MCF 10A (cell line): Measurements from ENCODE around the gene UQCC5. TPM values are rescaled to one million over a fixed set of nuclear protein-coding genes. Genes with fewer than 3 reads are reported as not detected.

Source experiments
- BruUV-seq: library from RNA; stranded (reverse); fragments of 400-500 nt; replicated peaks from 2 replicates; lab custom pipeline; 2021; lab: Mats Ljungman, UMichigan
- CTCF ChIA-PET: fragments of 300-600 bp; sonication (Branson Sonifier 250); formaldehyde crosslinking; extraction: SDS; loops from one replicate; lab custom pipeline; 2021; ENCODE audit warnings: antibody characterized with exemption, inconsistent platforms; lab: Yijun Ruan, JAX
- POLR2A ChIA-PET: fragments of 300-600, 350-650 bp; sonication (Branson Sonifier 250); formaldehyde crosslinking; extraction: SDS; loops from one replicate; lab custom pipeline; 2020; ENCODE audit warnings: antibody characterized with exemption, inconsistent platforms; lab: Yijun Ruan, JAX
- DNase-seq: peaks from one replicate; pipeline ENCODE4 v3.0.0-alpha.2; 2018; ENCODE audit not compliant: unreplicated experiment
- H3K27ac Mint-ChIP-seq: one replicate; pipeline ENCODE4 v1.8.0; 2022; ENCODE audit warnings: mild to moderate bottlenecking, low read depth, mixed read lengths; ENCODE audit not compliant: unreplicated experiment
- H3K27me3 Mint-ChIP-seq: one replicate; pipeline ENCODE4 v1.8.0; 2022; ENCODE audit warnings: mixed read lengths; ENCODE audit not compliant: insufficient read depth, unreplicated experiment
- H3K36me3 Mint-ChIP-seq: one replicate; pipeline ENCODE4 v1.8.0; 2022; ENCODE audit warnings: mild to moderate bottlenecking, moderate library complexity, mixed read lengths; ENCODE audit not compliant: insufficient read depth, unreplicated experiment
- H3K4me1 Mint-ChIP-seq: one replicate; pipeline ENCODE4 v1.8.0; 2022; ENCODE audit warnings: mixed read lengths; ENCODE audit not compliant: insufficient read depth, unreplicated experiment
- H3K4me3 Mint-ChIP-seq: one replicate; pipeline ENCODE4 v1.8.0; 2022; ENCODE audit warnings: mild to moderate bottlenecking, moderate library complexity, mixed read lengths; ENCODE audit not compliant: unreplicated experiment
- H3K9me3 Mint-ChIP-seq: one replicate; pipeline ENCODE4 v1.8.0; 2022; ENCODE audit warnings: mixed read lengths; ENCODE audit not compliant: unreplicated experiment
- intact Hi-C: fragments of 100-400 bp; cut with micrococcal nuclease; formaldehyde crosslinking; loops from 2 replicates; pipeline ENCODE4 v1.14.1; 2022
- total RNA-seq: library from RNA; stranded (reverse); gene quantifications from 2 replicates; pipeline ENCODE4 v1.2.3, GENCODE V29; 2022
- TF ChIP-seq, protein P1 (sequence below): fragments of 200-600 bp; IDR thresholded peaks from one replicate; pipeline ENCODE4 v1.8.0; 2022; ENCODE audit warnings: antibody characterized with exemption, mild to moderate bottlenecking; ENCODE audit not compliant: unreplicated experiment

Gene UQCC5
- total RNA-seq, 1 experiment from 2014 or later, result 22.6 TPM

DNA sequence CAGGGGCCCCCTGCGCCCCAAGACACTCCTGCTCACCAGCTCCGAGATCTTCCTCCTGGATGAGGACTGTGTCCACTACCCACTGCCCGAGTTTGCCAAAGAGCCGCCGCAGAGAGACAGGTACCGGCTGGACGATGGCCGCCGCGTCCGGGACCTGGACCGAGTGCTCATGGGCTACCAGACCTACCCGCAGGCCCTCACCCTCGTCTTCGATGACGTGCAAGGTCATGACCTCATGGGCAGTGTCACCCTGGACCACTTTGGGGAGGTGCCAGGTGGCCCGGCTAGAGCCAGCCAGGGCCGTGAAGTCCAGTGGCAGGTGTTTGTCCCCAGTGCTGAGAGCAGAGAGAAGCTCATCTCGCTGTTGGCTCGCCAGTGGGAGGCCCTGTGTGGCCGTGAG, 44.3 kb upstream of the UQCC5 start:
- no peak overlapping the region for H3K4me3 Mint-ChIP-seq
- peaks cover 38% of the 10 kb centered on the region for H3K36me3 Mint-ChIP-seq
- ChIA-PET POLR2A (no interaction called here), CTCF (interaction anchor here (0.6 to 1.2 kb wide), 3 partner anchors 33 to 65 kb away, joined by 3 read pairs; no protein-coding TSS in a partner anchor)
- H3K4me1 Mint-ChIP-seq, result no peaks in the 10 kb centered on the region
- H3K27ac Mint-ChIP-seq, result no peak overlapping the region
- H3K27me3 Mint-ChIP-seq, result no peaks in the 10 kb centered on the region
- intact Hi-C loops, result no loop called here
- DNase-seq, result no peak
- H3K9me3 Mint-ChIP-seq, result no peaks in the 10 kb centered on the region
- BruUV-seq, result no TSS peak
- TF ChIP-seq, protein P1, sequence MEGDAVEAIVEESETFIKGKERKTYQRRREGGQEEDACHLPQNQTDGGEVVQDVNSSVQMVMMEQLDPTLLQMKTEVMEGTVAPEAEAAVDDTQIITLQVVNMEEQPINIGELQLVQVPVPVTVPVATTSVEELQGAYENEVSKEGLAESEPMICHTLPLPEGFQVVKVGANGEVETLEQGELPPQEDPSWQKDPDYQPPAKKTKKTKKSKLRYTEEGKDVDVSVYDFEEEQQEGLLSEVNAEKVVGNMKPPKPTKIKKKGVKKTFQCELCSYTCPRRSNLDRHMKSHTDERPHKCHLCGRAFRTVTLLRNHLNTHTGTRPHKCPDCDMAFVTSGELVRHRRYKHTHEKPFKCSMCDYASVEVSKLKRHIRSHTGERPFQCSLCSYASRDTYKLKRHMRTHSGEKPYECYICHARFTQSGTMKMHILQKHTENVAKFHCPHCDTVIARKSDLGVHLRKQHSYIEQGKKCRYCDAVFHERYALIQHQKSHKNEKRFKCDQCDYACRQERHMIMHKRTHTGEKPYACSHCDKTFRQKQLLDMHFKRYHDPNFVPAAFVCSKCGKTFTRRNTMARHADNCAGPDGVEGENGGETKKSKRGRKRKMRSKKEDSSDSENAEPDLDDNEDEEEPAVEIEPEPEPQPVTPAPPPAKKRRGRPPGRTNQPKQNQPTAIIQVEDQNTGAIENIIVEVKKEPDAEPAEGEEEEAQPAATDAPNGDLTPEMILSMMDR, result no peak

DNA sequence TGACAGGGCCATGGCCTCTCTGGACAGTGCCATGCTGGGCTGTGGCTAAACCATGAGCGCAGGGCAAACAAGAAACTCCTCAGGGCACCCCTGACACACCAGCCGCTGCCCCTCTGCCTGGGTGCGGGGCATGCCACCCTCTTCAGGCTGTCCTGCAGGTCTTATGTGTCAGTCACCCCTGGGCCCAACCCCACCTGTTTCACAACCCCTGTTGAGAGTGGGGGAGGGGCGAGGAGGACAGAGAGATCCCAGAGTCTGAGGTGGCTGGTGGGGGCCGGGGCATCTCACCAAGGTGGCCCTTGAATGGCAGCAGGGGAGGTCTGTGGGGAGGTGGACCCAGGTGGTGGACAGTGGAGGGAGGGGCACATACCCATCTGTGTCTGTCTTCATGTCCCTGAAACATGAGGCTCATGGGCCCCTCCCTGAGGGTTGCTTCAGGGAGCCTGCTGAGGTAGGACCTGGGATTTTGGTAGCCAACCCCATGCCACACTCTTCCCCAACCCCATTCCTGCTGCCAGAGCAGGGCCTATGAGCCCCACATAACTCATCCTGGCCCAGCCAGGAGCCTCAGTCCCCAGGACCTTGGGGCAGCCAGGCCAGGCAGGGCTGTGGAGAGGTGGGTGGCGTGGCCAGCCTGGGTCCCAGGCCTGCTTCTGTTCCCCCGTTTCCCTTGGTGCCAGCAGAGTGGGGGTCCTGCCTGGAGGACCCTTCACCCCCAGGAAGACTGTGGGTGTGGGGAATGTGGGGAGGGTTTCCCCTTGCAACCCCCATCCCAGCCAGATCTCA, 43.0 kb upstream of the UQCC5 start:
- TF ChIP-seq, protein P1, result no peak
- Mint-ChIP-seq H3K27ac (no peak overlapping the region), H3K36me3 (peaks cover 29% of the 10 kb centered on the region), H3K4me1 (no peaks in the 10 kb centered on the region), H3K27me3 (no peaks in the 10 kb centered on the region), H3K4me3 (no peak overlapping the region), H3K9me3 (no peaks in the 10 kb centered on the region)
- CTCF ChIA-PET, result interaction anchor here (0.7 kb wide), 1 partner anchor 32 kb away, joined by 3 read pairs; no protein-coding TSS in a partner anchor
- intact Hi-C loops, result no loop called here
- DNase-seq, result peak; percentile 22
- BruUV-seq, result no TSS peak
- POLR2A ChIA-PET, result interaction anchor here (0.7 kb wide), 2 partner anchors 12 to 18 kb away, joined by 3 read pairs; no protein-coding TSS in a partner anchor

DNA sequence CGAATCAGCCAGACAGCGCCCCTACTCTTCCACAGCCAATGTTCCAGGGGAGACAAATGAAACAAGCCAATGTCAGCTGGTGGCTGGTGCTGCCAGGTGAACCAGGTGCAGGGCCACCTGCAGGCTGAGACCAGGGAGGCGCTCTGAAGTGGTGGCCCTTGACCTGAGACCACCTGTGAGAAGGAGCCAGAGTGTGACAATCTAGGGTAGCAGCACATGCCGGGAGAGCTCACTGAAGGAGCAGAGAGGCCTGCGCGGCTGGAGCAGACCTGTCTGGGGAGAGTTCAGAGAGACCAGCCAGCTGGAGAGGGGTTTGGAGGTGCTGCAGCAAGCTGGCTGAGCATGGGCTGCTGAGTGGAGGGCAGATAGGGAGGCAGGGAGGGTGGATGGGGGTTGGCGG, 42.0 kb upstream of the UQCC5 start:
- TF ChIP-seq, protein P1, result no peak
- Mint-ChIP-seq H3K36me3 (peaks cover 22% of the 10 kb centered on the region), H3K4me1 (no peaks in the 10 kb centered on the region), H3K27ac (peak overlapping the region; percentile 5), H3K4me3 (no peak overlapping the region), H3K27me3 (no peaks in the 10 kb centered on the region), H3K9me3 (no peaks in the 10 kb centered on the region)
- intact Hi-C loops, result no loop called here
- POLR2A ChIA-PET, result interaction anchor here (0.8 kb wide), 1 partner anchor 38 kb away, joined by 3 read pairs; no protein-coding TSS in a partner anchor
- CTCF ChIA-PET, result interaction anchor here (0.7 kb wide), 1 partner anchor 33 kb away, joined by 3 read pairs; no protein-coding TSS in a partner anchor
- BruUV-seq, result no TSS peak
- DNase-seq, result no peak

DNA sequence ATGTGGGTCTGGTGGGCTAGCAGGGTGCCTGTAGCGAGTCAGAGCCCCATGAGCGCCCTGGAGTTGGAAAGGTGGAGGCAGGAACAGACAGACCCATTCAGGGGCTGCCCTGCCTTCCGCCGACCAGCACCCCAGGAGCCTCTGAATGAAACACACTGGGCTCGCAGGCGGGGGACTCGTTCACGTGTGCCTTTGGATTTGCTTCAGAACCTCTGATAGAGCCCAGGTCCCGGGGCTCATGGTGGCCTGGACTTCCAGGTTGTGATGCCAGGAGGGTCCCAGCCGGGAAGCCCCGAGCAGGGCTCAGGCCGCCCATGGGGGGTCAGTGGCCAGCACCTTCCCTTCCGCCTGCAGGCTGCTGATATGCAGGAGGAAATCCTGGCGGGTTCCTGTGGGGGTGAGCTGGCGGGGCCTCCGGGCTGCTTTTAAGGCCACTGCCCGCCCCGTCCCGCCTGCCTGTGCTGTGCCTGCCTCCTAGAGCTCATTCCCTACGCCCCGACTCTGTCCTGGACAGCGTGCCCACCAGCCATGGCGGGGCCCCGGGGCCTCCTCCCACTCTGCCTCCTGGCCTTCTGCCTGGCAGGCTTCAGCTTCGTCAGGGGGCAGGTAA, 41.4 kb upstream of the UQCC5 start, which contains the start of gene STAB1:
TSS of gene STAB1 (plus strand) at position 453 of the 610 bp plus-strand sequence. CDS start at position 529, 76 bp downstream.
- no TSS peak for BruUV-seq
- Mint-ChIP-seq H3K27me3 (no peaks in the 10 kb centered on the region), H3K4me3 (no peak within 1 kb of the TSS), H3K36me3 (peaks cover 17% of the 10 kb centered on the region), H3K9me3 (no peaks in the 10 kb centered on the region), H3K27ac (peak within 1 kb of the TSS; percentile 5), H3K4me1 (no peaks in the 10 kb centered on the region)
- no peak for DNase-seq
- intact Hi-C loops, result no loop called here
- ChIA-PET CTCF (no interaction called here), POLR2A (interaction anchor here (0.8 kb wide), 1 partner anchor 38 kb away, joined by 3 read pairs; no protein-coding TSS in a partner anchor)
- TF ChIP-seq, protein P1, result no peak
